ENCODE results near the gene ARNT2.

The ARNT2 gene

GRCh38 chr15:80467311-80467714 lies 63.1 kb downstream of the ARNT2 start:
- DNase-seq (ENCODE audit: low read depth): no peak
- TF ChIP-seq CTCF (IDR thresholded peaks at IDR 0.05; ENCODE audit: control insufficient read depth, extremely low read depth, insufficient read depth): no peak

GRCh38 chr15:80468796-80469195 lies 64.6 kb downstream of the ARNT2 start:
- DNase-seq (ENCODE audit: low read depth): no peak
- H3K4me3 ChIP-seq (ENCODE audit: low read depth, low read length): no peak overlapping the region
- TF ChIP-seq CTCF (IDR thresholded peaks at IDR 0.05; ENCODE audit: control insufficient read depth, extremely low read depth, insufficient read depth): no peak

More at GRCh38 chr15:80467311-80467714, 63.1 kb downstream of the ARNT2 start:
- no peak overlapping the region for H3K4me3 ChIP-seq (ENCODE audit: low read depth, low read length)

- DNase-seq (ENCODE audit: low read depth): no peak
- no peak overlapping the region for H3K4me3 ChIP-seq (ENCODE audit: low read depth, low read length)
- no peak for TF ChIP-seq CTCF (IDR thresholded peaks at IDR 0.05; ENCODE audit: control insufficient read depth, extremely low read depth, insufficient read depth)
Observed at GRCh38 chr15:80471881-80472280, 67.7 kb downstream of the ARNT2 start.

GRCh38 chr15:80473286-80474223 lies 69.4 kb downstream of the ARNT2 start:
- DNase-seq (ENCODE audit: low read depth): no peak
- no peak for TF ChIP-seq CTCF (IDR thresholded peaks at IDR 0.05; ENCODE audit: control insufficient read depth, extremely low read depth, insufficient read depth)
- H3K4me3 ChIP-seq (ENCODE audit: low read depth, low read length): no peak overlapping the region

GRCh38 chr15:80474224-80475215 lies 70.3 kb downstream of the ARNT2 start:
- H3K4me3 ChIP-seq (ENCODE audit: low read depth, low read length): no peak overlapping the region
- DNase-seq (ENCODE audit: low read depth): no peak
- TF ChIP-seq CTCF (IDR thresholded peaks at IDR 0.05; ENCODE audit: control insufficient read depth, extremely low read depth, insufficient read depth): no peak

- no peak; the same call in 1 of the 2 replicates for TF ChIP-seq CTCF (IDR thresholded peaks at IDR 0.05; ENCODE audit: control insufficient read depth, extremely low read depth, insufficient read depth)
- H3K4me3 ChIP-seq (ENCODE audit: low read depth, low read length): no peak overlapping the region
- DNase-seq (ENCODE audit: low read depth): no peak
Observed at GRCh38 chr15:80475572-80475971, 71.4 kb downstream of the ARNT2 start.
